HG02642 (cell line): Measurements from ENCODE around the gene FNDC11.

Experiments used
- ATAC-seq: cut with Tn5 transposase; IDR thresholded peaks from one replicate; pipeline ENCODE4 v1.9.1; 2021; ENCODE audit warnings: mild to moderate bottlenecking; ENCODE audit not compliant: unreplicated experiment, poor library complexity

The FNDC11 gene

DNA sequence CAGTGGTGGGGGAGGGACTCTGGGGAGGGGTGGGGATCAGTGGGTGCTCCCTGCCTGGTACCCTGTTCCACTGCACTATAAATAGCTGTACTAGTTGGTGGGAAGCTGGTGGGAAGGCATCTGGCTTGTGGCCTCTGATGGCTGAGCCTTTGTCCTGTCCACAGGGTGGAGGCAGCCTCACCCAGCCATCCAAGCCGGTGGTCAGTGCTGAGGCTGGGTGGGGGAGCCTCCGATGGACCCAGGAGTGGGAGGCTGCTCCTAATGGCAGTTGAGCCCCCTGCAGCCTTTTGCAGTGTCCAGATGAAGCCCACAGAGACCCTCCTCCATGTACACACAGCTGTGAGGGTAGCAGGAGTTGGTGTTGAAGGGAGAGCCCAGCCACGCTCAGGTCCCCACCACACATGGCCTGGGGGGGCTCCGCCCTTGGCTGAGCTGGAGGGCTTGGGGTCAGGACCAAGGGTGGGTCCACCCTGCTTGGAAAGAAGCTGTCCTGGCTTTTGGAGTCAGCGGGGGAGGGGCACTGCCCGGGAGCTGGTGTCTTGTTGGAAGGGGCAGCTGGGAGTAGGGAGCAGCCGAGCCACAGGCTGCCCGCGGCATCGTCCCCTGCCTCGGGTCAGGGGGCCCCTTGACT is 30.9 kb upstream of the FNDC11 start:
- ATAC-seq, result no peak

DNA sequence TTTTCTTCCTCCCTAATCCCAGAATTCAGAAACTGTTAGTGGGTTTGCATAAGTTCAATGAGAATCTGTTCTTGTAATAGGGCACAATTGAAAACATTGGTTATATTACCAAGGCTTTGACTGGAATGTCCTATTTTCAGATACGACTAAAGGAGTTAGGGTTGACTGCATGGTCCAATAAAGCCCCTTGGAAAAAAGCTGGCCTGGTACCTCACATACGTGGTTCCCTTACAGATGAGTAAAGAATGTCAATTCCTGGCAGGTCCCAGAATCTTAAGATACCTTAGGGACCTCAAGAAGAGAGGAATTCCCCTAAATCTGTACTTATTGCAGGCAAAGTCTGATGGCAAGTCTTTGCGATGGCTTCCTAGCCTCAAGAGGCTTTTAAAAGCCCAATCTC is 28.8 kb upstream of the FNDC11 start:
- no peak for ATAC-seq

DNA sequence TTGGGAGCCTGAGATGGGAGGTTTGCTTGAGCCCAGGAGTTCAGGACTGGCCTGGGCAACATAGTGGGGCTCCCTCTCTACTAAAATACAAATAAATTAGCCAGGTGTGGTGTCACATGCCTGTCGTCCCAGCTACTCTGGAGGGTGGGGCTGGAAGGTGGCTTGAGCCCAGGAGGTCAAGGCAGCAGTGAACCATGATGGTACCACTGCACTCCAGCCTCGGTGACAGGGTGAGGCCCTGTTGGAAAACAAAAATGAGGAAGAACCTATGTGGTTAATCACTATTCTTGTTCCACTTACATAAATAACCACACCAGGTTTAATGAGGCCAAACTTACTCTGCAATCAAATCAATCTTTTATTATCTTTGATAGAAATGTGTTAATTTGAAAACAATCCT is 28.0 kb upstream of the FNDC11 start:
- no peak for ATAC-seq

DNA sequence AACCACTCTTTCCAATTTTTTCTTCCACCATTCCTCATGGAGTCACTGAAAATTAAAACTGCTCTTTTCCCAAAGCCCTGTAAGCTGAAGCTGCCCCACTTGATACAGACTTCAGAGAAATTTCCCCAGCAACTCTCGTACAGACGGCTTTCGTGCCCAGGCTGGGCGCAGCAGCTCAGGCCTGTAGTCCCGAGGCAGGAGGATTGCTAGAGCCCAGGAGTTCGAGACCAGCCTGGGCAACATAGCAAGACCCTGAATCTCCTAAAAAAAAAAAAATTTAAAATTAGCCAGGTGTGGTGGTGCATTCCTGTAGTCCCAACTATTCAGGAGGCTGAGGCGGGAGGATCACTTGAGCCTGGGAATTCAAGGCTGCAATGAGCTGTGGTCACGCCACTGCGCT is 26.8 kb upstream of the FNDC11 start:
- ATAC-seq, result no peak

DNA sequence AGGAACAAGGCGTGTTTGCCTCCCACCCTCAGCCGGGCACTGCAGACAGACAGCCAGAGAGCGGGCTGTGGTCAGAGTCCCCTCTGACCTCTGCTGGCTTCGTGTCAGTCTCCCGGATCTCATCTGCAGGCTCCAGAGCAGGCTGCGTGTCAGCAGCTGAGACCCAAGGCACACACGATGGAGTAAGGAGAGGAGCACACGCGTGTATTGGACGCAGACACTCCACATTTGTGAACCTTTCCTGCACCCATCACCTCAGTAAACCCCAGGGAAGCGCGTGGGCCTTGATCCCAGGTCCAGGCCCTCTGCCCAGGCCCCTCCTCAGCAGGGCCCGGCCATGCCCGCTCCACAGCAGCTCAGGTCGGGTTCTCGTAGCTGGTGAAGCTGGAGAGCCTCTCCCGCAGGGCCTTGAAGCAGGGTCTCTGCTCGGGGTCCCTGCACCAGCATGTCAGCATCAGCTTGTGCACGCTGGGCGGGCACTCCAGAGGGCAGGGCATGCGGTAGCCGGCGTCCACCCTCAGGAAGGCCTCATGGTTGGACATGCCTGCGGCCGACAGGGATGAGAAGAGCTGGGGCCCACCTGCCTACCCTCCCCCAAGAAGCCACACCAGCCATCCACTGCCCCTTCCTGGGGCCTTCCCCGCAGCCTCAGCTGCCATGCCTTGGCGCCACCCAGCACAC is 24.6 kb upstream of the FNDC11 start:
- no peak for ATAC-seq

DNA sequence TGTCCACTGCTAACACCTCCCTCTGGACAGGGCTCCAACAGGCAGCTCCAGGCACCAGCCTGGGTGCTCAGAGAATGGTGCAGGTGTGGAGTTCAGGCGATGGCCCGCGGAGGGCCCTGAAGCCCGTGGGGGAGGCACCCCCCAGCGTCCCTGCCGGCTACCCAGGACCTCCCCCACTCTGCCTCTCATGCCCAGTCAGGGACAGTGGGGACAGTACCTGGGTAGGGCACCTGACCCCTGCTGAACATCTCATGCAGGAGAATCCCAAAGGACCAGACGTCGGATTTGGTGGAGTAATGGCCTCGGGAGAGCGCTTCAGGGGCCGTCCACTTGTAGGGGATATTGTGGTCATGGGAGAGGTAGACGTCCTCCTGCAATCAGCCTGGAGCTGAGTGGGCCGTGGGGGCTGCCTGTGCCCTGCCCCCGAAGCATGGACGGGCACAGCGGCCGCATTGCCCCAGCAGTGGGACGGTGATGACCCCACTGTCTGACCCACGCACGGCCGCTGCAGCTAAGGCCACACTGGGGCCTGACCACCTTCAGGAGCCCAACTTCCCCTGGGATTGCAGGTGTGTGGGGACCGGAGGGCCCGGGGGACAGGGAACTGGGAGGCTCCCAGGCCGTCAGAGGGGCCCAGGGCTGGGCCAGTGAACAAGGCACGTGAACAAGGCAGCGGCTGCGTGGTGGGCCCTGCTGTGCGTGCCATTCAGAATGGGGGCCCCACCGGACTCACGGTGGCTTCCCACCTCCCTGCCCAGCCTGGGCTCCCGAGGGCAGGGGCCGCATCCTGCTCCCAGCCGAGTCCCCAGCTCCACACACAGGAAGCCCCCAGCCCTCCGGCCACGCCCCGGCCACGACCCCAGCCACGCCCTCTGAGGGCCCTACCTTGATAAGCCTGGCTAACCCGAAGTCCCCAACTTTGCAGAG is 23.8 kb upstream of the FNDC11 start:
- no peak for ATAC-seq

DNA sequence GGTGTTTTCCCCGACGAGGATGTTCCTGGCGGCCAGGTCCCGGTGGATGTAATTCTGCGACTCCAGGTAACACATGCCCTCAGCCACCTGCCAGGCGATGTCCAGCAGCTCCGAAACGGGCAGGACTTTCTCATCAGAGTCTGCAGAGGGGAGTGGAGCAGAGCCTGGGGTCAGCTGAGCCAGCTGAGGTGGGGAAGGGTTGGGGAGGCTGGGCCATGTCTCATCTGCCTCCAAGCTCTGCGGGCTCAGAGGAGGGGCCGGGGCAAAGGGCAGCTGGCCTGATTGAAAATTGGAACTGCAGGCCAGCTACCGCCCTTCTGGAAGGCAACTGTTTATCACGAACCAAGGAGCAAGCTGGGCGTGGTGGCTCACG is 23.2 kb upstream of the FNDC11 start:
- no peak for ATAC-seq

DNA sequence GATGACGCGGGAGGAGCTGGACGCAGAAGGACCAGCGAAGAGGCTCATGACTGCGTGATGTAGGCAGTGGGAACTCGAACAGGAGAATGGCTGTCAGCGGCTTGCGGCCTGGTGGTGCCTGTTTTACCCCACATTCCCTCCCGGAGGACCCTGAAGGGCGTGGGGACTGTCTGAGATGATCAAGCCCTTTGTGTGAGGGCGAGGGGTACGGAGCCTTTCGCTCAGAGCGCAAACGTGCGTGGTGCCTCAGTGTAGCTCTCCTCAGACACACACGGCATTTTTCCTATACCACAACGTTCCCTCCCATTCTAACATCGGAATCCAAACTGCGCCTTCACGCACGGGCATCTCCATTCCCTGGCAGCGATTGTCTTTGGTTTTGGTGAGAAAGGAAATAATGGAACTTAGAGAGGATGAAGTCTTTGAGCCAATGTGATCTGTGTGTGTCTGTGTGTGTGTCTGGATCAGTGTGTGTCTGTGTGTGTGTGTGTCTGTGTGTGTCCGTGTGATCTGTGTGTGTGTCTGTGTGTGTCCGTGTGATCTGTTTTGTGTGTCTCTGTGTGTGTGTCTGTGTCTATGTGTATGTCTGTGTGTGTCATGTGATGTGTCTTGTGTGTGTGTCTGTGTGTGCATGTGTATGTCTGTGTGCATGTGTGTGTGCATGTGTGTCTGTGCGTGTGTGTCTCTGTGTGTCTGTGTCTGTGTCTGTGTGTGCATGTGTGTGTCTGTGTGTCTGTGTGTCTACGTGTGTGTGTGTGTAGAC is 22.1 kb upstream of the FNDC11 start:
- no peak for ATAC-seq

DNA sequence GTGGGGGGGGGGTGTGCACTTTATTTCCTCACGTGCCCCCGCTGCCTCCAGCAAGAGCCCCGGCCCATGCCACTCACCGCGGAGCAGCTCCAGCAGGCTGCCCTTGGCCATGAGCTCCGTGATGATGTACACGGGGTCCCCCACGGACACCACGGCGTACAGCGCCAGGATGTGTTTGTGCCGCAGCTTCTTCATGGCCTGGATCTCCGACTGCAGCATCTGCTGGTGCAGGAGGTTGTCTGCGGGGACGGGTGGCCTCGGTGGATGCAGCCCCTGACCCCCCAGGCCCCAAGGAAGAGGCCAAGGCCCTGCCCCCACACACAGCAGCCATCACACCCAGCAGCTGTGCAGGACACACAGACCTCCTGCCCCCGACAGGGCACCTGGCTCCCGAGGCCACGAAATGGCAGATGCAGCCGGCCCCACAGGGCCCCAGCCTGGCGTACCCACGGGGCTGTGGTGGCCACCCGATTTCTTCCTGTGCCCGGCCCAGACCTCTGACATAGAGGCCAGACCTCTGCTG is 21.4 kb upstream of the FNDC11 start:
- ATAC-seq, result no peak

DNA sequence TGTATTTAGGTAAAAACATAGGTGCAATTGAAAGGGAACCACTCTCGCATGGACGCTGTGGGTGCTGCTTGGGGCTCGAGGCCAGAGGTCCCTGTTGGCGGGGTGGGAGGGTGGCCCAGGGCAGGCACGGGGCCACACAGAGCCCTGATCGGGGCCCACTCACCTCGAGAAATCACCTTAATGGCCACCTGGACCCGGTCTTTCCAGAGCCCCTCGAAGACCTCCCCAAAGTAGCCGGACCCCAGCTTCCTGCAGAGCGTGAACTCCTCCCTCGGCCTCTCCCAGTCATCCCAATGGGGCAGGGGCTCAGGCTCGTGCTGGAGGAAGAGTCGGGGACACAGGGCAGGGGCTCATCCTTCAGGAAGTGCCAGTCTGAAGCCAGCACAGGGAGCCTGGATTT is 20.6 kb upstream of the FNDC11 start:
- ATAC-seq, result no peak

DNA sequence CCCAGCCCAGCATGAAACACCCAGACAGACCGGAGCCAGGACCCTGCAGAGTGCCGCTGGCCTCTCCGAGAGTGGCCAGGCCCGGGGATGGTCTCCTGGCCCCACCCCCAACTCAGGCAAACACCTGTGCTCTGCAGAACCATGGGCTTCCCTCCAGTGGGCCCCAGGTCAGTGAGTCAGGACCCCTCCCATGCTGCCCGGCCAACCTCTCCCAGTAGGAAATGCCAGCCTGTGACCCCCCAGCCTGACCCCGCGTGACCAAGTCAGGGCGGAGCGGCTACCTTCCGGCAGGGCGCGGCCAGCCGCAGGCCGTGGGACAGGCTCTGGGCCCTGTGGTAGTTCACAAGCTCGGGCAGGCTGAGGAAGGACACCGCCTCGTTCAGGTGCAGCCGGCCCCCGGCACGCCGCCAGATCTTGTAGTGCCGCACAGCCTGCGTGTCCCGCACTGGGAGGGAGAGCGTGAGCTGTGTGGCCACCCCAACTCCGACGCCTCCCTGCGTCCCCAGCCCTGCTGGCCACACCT is 20.0 kb upstream of the FNDC11 start:
- ATAC-seq, result no peak

DNA sequence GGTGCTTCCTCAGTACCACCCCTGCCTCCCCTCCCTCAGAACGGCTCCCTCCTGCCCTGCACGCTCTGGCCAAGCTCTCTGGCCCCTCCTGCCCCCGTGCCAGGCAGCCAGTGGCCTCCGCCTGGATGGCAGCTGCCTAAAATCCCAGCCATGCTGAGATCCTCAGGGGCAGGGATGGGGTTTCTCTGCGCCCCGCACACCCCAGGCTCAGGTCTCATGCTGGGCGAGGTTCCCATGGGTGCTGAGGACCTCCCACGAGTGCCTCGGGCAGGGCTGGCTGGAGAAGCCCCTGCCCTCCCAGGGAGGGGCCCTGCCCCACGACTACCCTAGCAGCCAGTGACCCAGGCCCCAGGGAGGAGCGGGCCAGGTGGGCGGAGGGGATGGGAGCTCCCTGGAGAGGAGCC is 19.5 kb upstream of the FNDC11 start:
- no peak for ATAC-seq

DNA sequence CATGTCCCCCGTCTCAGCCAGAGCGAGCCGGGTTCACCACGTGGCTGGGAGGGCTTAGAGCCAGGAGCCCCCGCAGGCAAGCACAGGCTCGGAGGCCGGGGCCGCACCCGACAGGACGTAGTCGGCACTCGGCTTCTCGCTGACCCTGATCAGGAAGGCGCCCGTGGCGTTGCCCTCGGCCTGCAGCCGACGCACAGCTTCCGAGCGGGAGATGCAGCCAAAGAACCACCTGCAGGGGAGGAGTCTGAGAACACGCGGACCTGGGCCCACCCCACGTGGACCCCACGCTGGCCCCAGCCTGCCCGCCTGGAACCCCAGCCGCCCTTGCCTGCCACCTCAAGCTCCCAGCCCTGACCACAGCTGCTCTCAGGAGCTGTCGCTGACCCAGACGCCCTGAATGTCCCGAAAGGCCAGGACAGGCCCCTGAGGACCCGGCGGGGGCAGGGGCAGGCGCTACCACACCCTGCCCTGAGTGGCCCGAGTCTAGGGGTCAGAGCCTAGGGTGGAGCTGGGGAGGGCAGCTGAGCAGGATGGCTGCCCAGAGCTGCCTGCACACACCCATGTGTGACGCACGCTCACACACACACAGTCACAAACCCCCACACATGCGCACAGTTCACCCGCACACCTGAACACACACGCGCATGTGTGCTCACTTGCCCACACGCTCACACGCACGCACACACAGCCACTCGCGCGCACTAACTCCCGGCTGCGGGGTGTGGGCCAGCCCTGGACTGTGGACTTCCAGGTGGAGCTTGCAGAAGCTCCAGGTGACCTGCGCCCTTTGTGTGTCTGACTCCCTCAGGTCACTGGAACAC is 18.9 kb upstream of the FNDC11 start:
- ATAC-seq, result no peak

DNA sequence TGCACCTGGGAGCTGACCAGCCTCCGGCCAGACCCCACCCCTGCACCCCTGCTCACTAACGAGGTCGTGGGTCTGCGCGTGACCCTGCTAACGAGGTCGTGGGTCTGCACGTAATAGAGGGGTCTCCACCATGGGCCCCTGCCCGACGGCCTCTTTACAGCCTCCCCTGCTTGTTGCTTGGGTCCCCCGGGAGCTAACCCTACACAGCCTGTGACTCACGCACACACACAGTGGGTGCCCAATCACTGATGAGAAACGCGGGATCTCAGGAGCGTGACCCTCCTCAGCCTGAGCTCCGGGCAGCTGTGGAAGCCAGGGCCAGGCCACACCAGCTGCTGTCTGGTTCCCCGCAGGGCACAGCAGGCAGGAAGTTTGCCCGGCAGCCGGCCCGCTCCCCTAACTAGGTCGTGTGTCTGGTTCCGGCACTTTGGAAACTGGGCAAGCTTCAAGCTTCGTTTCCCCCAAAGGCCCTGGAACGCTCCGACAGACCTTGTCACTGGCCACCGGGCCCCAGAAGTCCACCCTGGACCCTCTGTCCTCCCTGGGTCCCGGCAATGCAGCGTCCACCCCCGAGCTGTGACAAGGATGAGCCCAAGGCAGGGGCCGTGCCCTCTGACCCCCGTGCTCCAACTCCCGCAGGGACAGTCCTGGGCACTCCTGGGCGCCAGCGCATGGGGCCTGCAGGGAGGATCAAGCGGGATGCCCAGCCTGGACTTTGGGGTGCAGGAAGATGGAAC is 17.6 kb upstream of the FNDC11 start:
- ATAC-seq, result no peak

DNA sequence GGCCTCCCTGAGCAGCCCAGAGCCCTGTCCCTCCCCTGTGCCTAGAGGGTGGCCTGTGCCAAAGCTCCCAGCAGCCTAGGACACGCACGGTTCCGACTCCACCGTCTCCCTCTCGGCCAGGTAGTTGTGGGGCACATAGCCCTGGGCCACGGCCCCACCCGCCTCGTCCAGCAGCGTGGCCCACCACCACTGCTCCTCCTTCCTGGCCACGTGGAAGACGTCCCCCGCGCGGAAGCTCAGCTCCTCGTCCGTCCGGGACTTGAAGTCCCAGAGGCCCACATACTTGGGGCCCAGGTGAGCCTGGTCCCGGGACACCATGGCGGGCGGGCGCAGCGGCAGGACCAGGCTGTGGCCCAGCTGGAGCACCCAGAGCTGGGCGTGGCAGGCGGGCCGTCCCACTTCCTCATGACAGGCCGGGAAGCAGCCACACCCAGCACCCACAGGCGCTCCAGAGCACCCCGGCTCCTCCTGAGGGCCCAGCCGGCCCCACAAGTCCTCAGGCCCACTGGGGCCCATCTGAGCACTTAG is 16.9 kb upstream of the FNDC11 start, which contains the start of gene PTK6:
PTK6 (minus strand) TSS at position 380 of the 528 bp plus-strand sequence; CDS start at position 318, 62 bp downstream.
- ATAC-seq, result no peak

DNA sequence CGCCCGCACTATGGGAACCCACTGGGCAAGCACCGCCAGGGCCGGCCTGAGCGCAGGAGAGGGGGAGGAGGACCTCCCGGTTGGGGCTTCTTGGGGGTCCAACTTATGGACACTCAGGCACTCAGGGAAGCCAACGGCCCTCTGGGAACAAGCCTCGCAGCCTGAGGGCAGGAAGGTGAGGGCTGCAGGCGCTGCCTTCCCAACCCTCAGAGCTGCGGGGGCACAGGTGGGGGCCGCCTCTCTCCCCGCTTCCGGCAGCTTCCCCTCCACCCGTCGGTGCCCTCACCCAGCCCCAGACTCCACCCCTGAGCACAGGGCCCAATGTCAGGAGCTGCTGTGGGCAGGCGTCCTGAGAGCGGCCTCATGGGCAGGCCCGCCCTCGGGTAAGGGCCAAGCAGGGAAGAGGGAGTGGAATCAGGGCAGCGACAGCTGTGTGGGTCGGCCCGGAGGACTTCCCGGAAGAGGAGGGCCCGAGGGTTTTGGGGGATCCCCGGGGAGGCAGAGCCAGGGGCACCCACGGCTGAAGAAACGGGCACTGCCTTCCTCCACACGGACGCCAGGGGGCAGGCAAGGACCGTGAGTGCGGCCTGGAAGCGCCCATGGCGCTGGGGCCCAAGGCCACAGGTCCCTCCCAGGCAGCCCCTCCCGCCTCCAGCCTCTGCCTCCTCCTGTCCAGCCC is 16.3 kb upstream of the FNDC11 start:
- ATAC-seq, result peak; percentile 83

DNA sequence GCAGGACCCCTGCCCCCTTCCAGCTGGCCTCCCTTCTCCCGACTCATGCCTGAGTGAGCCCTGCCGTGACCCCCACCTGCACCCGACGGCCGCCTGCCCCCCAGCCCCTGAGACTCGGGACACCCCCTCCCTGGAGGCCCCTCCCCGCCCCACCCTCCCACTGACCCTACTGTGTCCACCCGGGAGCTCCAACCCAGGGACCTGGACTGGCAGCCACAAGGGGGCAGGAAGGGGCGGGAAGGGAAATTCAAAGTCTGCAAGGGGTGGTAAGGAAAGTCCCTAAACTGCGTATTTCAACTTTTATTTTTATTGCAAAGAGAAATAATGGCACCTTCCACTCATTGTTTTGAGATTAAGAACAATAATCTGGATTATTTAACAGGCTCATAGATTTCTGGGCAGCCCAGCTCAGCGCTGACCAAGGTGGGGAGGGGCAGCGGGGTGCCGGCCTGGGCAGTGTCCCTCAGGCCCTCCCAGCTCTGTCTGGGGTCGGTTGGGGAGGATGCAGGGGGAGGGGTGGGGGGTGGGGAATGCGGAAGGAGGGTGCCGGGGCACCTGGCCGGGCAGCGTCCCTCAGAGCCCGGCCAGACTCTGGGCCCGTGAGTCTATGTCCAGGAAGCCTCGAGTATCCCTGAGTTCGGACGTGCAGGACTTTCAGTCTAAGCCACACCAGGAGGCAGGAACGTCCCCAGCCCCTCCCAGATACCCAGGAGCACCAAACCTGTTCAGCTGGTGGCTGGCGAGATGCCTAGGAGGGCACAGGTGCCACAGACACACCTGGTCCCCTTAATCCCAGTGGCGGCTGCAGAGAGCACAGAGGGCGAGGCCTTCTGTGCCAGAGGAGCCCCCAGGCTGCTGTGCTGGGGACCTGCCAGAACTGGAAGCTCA is 15.5 kb upstream of the FNDC11 start:
- no peak for ATAC-seq
